Left renal pelvis (tissue), 4 donors: ENCODE measurements around the gene DMPK. TPM values are rescaled to one million over a fixed set of nuclear protein-coding genes. Genes with fewer than 3 reads are reported as not detected.

Experiments used
- DNase-seq, 4 donors: peaks; one replicate each; pipeline ENCODE4 v3.0.0-alpha.2; 2013; ENCODE audit warnings: low read depth in 4 of 4, low spot score in 3 of 4
- polyA plus RNA-seq, 4 donors: library from polyadenylated mRNA; unstranded; fragments of 120-200 nt; gene quantifications; one replicate each; pipeline ENCODE4 v1.2.1, GENCODE V29; 2013; ENCODE audit not compliant: insufficient read length in 4 of 4

DMPK gene
- polyA plus RNA-seq, 4 donors: 32.8 to 69.8 (median 48.1) TPM

- DNase-seq: no peak
These were observed 10.9 kb downstream of the DMPK start for GRCh38 chr19:45771311-45771933.

GRCh38 chr19:45770192-45771101, 11.8 kb downstream of the DMPK start:
- DNase-seq: peak; percentile 90 to 94 (median 93)

- no peak for DNase-seq
These were observed 12.5 kb downstream of the DMPK start for GRCh38 chr19:45769821-45770191.

DNA sequence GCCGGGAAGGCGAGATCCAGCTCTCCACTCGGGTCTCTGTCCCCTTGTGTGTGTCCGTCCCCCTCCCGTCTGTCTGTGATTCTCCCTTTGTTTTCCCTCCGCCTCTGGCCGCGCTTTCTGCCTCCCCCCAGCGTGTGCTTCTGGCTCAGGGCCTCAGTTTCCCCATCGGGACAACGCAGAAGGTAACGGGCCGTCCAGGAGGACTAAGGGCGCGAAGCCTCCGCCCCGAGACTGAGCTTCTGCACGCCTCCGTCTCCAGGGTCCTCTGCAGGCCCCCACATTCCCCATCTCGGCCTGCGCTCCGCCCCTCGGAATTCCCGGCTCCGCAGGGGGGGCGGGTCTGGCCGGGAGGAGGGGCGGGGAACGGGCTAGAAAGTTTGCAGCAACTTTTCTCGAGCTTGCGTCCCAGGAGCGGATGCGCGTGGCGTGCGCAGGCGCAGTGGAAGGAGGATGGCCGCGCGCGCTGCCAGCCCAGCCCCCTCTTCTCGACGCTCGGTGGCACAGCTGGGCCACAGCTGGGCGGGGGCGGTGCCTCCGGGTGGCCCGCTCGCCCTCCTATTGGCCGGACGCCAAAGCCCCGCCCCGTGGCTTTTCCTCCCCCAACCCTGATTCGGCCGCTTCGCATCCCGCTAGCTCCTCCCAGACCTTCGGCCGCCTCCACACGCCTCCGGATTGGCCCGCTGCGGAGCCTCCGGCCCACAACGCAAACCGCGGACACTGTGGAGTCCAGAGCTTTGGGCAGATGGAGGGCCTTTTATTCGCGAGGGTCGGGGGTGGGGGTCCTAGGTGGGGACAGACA, 13.1 kb downstream of the DMPK start, which contains the start of gene SIX5:
Gene SIX5, minus strand, starts transcription at position 269 of the 799 bp plus-strand sequence. CDS start 408 bp downstream, outside the sequence.
- DNase-seq: peak; percentile 94 to 97 (median 96)

DNA sequence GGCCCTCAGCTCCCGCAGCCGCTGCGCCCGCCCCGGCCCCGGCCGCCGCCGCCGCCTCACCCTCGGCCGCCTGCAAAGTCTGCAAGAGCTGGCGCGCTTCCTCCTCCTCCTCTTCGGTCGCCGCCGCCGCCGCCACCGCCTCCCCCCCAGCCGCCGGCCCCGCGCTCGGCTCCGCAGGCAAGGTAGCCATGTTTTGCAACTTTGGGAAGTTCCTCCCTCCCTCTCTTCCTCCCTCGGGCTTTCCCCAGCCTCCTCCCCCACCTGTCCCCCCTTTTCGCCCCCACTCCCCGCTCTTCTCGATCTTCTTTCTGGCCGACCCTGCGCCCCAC, 13.7 kb downstream of the DMPK start:
- no peak for DNase-seq

DNA sequence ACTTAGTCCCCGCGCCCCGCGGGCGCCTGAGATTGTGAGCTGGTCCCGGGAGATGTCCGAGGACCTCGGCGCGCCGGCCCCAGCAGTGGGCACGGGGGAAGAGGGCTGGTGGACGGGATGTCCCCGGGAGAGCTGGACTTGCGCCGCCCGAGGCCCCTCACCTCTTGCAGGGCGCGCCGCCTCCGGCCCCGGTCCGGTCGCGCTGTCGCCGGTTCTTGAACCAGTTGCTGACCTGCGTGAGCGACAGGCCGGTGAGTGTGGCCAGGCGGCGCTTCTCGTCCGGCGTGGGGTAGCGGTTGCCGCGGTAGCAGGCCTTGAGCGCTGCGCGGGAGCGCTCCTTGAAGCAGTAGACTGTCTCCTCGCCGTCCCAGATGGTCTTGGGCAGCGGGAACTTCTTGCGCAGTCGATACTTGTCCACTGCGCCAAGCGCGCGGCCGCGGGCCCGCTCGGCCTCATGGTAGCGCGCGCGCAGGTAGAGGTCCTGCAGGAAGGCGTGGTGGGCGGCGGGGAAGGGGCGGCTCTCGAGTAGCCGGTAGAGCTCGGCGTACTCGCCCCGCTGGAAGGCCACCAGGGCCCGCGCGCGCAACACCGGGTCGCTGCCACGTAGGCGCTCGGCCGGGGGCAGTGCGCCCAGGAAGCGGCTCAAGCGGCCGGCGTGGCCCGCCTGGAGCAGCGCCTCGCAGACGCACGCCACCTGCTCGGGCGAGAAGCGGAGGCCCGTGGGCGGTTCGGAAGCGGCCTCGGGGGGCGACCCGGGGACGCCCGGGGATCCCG, 14.2 kb downstream of the DMPK start:
- DNase-seq: no peak

GRCh38 chr19:45767410-45767880, 14.8 kb downstream of the DMPK start:
- peak; percentile 75 to 87 (median 79) for DNase-seq

DNA sequence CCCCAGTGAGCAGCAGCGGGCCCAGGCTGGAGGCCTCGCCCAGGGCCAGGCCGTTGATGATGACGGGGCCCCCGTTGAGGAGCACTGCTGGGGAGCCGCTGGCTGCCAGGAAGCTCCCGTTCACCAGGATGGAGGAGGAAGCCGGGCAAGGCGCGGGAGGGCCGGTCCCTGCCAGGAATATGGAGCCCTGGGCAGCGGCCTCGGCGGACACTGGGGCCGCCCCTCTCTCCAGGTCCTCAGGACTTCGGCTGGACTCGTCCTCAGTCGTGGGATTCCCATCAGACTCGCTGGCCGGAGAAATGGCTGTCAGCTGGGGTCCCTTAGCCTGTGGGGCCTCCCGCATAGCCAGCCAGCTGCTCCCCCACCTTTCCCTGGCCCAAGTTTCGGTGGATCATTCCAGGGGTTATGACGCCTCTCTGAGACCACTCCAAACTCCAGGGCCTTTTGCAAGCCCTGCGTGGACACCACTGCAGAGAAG, 15.4 kb downstream of the DMPK start:
- DNase-seq: no peak

- DNase-seq: no peak
These were observed 15.9 kb downstream of the DMPK start for GRCh38 chr19:45766296-45766868.

DNA sequence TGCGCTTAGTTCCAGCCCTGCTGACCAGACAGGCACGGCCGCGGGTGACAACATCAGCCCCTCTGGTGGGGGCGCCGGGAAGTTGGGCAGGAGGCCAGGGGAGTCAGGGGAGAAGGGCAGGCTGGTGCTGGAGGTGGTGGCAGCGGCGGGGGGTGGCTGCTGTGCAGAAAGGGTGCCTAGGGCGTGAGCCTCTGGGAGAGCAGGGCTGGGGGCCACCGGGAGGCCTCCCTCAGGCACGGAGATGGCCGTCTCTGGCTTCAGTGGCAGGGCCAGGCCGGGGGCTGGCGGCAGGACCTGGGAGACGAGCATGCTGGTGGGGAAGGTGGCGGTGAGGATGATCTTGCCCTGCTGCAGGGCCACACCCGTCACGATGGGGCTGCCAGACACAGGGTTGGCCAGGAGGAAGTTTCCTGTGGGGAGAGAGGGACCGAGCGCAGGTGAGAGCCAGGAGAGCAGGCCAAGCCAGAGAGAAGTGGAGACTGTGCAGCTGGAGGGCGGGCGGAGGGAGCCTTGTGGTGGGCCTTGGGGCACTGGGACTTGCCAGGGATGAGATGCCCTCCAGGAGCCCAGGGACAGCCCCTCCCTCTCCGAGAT, 16.5 kb downstream of the DMPK start:
- DNase-seq: no peak

- DNase-seq: no peak
These were observed 17.2 kb downstream of the DMPK start for GRCh38 chr19:45764945-45765701.

GRCh38 chr19:45764475-45764874, 17.8 kb downstream of the DMPK start:
- DNase-seq: no peak

GRCh38 chr19:45763691-45764294, 18.5 kb downstream of the DMPK start:
- no peak for DNase-seq

GRCh38 chr19:45762870-45763631, 19.2 kb downstream of the DMPK start:
- no peak for DNase-seq

DNA sequence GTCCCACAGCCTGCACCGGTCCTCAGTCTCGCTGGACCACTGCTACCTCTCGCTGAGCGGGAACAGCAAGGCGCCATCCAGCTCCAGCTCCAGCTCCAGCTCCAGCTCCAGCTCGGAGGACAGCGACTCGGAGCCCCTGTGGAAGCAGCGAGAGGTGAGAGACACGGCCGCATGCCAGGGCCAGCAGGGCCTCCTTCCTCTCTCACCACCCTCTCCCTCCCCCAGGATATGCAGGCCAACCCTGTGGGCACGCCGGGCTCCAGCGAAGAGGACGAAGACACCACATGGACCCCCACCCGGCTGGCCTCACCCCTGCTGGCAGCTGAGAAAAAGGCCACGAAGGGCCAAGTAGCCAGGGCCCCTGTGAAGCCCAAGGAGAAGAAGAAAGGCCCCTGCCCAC, 20.6 kb downstream of the DMPK start:
- no peak for DNase-seq

GRCh38 chr19:45758921-45759320, 23.4 kb downstream of the DMPK start:
- DNase-seq: no peak

DNA sequence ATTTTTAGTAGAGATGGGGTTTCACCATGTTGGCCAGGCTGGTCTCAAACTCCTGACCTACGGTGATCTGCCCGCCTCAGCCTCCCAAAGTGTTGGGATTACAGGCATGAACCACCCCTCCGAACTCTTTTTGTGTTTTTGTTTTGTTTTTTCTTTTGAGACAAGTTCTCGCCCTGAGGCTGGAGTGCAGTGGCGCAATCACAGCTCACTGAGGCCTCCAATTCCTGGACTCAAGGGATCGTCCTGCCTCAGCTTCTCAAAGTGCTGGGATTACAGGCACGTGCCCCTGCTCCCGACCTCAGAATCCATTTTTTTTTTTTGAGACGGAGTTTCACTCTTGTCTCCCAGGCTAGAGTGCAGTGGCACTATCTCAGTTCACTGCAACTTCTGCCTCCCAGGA, 24.6 kb downstream of the DMPK start:
- no peak for DNase-seq

DNA sequence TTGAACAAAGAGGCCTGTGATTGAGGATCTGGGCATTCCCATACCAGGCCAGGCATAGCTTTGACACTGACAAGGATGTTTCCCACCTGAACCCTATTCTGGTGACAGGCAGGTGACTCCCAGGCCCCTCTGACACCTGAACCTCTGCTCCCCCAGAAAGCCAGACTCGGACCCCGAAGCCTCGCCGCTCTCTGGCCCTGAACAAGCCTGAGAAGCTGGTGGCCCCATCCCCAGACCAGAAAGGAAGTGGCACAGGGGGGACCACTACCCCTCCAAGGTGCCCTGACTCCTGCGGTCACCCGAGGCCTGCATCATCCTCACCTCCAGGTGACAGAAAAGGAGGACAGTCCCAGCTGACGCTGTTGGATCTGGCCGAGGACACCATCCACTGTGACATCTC, 28.0 kb downstream of the DMPK start:
- no peak for DNase-seq
